HL-60 (cell line): ENCODE measurements around the gene ELAVL1.

Experiments used
- POLR2AphosphoS5 ChIP-seq: IDR thresholded peaks from 2 replicates; pipeline ENCODE4 v1.6.1; 2012; ENCODE audit warnings: low read depth
- SPI1 ChIP-seq: IDR thresholded peaks from 2 replicates; pipeline ENCODE4 v1.6.1; 2012; ENCODE audit warnings: low read depth, mild to moderate bottlenecking, borderline replicate concordance
- TF ChIP-seq, protein P1 (sequence below): IDR thresholded peaks from one replicate; pipeline ENCODE4 v1.5.1; 2011; ENCODE audit warnings: low read length, control low read depth, inconsistent platforms; ENCODE audit not compliant: insufficient read depth

DNA sequence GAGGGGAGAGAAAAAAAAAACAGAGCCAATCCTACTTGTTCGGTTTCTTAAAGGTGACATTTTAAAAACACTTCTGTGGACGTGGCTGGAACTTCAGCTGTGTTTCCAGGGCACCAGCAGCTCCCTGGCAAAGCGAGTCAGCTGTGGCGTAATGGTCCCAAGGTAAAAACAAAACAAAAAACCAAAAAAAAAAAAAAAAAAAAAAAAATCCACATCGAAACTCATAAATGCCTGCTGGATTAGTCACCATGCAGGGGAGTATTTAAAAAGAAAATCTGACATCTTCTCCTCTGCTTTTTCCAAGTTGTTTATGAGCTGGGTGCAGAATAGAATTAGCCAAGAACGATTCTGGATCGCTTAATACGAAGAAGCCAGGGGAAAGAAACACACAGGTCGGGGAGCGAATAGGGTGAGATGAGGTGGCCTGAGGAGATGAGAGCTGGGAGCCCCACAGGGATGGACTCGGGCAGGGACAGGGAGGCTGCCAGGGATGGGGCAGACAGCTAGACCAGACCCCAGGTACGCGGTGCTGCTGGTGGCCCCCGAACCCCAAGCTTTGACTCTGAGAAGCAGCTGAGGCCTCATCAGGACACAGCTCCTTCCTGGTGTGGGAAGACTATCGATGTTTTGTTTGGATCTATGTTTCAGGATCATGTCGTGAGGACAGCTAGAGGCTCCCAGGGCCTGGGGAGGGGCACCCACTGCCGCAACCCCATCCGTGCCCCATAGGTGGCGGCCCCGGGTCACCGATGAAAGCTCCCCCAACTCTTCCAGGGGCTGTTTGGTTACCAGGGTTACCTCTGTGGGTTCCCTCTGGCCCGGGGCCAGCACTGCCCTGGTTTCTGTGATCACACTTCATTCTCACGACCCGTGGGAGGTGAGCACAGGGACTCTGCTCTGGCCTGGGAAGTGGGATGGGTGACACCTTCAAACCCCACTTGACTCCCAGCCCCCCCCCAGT, 76.4 kb downstream of the ELAVL1 start:
- TF ChIP-seq, protein P1, sequence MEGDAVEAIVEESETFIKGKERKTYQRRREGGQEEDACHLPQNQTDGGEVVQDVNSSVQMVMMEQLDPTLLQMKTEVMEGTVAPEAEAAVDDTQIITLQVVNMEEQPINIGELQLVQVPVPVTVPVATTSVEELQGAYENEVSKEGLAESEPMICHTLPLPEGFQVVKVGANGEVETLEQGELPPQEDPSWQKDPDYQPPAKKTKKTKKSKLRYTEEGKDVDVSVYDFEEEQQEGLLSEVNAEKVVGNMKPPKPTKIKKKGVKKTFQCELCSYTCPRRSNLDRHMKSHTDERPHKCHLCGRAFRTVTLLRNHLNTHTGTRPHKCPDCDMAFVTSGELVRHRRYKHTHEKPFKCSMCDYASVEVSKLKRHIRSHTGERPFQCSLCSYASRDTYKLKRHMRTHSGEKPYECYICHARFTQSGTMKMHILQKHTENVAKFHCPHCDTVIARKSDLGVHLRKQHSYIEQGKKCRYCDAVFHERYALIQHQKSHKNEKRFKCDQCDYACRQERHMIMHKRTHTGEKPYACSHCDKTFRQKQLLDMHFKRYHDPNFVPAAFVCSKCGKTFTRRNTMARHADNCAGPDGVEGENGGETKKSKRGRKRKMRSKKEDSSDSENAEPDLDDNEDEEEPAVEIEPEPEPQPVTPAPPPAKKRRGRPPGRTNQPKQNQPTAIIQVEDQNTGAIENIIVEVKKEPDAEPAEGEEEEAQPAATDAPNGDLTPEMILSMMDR: peak; percentile 19
- TF ChIP-seq POLR2AphosphoS5 (no peak), SPI1 (no peak)
